DMS153 (cell line): Measurements from ENCODE around the gene RGS7.
"Not testable (repeated sequence)": the region's sequence is repeated elsewhere in the genome, so short reads cannot be mapped to it uniquely, and the experiment has no call there.

Experiments used
- DNase-seq: peaks from one replicate; lab custom pipeline; 2025; lab: John Stamatoyannopoulos, UW

The RGS7 gene

DNA sequence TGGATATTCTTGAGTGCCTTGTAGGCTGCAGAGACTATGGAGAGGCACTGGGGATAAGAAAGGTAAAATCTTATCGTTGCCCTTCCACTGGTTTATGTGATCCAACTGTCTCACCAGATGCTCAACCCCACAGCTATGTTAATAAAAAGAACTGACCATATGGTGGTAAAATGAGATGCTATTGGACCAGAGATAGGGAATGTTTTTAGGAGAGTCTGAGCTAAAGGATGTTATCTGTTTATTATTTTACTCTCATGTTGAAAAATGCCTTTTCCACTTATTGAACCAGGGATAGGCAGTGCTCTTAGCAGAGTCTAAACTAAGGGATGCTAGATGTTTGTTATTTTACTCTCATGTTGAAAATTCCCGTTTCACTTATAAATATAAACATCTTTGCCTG, 572.2 kb downstream of the RGS7 start:
- DNase-seq: no peak

DNA sequence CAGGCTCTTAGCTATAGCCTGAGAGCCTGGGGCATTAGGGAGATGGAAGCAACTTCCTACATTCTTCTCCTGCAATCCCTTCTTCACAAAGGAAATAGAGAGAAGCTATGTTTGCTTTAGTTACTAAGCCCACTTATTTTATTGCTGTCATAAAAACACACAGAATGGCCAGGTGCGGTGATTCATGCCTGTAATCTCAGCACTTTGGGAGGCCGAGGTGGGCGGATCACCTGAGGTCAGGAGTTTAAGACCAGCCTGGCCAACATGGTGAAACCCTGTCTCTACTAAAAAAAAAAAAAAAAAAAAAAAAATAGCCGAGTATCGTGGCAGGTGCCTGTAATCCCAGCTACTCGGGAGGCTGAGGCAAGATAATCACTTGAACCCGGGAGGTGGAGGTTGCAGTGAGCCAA, 573.3 kb downstream of the RGS7 start:
- DNase-seq: peak; percentile 96

DNA sequence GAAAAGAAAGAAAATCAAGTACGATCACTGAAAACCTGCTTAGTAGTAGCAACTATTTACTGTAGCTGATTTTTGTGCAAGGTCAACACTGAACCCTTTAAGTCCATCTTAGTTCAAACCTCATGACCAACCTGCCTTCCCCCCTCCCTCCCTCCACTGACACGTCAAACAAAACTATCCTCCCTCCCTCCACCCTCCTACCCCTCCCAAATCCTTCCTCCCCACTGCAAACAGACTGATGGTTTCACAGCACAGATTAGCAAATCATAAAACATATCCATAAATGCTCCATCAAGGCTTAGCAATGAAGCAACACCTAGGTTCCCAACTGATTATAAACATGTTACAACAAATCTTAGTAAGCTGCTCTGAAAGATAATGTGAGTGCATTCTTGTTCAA, 580.8 kb downstream of the RGS7 start:
- no peak for DNase-seq

DNA sequence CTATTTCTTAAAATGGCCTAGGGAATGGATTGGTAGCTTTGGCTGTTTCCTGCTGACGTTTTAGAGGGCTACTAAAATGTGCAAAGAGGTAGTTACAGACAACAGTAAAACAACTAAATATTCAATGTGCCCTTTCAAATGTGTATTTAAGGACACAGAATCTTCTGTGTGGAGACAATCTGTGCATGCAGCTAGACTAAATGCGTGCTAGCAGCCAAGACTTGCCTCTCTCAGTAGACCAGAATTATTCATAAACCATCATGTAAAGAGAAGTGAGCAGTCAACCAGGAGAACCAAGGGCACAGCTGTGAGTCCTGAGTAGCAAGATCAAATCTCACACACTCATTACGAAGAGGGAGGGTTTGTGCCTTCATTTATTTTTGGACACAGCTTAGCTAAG, 584.9 kb downstream of the RGS7 start:
- DNase-seq: no peak

DNA sequence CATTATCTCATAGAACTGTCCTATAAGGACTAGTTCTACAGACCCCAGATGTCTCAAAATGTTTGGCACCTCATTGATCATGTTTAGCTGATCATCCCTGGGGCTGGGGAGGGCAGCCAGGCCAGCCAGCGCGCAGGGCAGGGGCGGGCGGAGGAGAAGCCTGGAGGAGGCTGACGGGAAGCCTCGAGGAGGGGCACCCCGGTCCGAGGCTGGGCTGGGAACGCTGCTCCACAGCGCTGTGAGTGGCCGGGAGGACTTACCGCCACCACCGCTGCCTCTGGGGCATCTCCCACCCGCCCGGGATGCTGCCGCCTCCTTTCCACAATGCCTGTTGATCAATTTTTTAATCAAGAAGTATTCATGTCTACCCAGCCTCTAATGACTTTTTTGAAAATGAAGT, 585.6 kb downstream of the RGS7 start:
- DNase-seq: no peak

DNA sequence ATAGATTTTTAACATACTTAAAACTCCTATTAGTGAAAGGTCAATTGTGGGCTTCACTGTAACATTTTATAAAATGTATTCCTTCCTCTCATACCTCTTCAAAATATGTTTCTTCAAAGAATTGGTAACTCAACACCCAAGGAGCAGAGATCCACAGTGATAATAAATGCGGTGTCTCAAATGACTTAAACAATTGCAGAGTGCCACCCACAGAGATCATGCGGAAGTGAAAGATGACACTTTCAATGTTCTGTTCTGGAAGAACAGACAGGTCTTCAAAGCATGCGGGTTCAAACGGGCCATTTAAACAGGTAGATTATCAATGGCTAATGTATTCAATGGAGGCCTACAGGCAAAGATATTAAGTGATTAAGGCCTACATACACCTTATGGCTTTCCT, 588.0 kb downstream of the RGS7 start:
- DNase-seq: peak; percentile 11

DNA sequence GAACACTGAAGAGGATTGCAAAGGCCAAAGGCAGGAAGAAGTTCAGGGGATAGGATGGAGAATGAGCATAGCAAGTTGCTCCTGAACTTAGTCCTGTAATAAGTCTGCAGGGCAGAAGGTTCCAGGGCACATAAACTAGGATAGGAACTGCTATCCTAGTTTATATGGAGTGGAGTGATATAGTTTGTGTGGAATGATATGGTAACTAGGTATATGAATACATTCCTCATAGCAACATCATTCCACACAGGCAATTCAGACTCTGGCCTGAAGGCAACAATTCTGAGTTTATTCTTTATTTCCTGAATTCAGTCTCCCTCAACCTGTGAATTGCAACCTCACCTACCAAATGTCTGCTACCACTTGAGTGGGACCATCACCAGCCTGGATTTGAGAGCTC, 590.2 kb downstream of the RGS7 start:
- DNase-seq: no peak

DNA sequence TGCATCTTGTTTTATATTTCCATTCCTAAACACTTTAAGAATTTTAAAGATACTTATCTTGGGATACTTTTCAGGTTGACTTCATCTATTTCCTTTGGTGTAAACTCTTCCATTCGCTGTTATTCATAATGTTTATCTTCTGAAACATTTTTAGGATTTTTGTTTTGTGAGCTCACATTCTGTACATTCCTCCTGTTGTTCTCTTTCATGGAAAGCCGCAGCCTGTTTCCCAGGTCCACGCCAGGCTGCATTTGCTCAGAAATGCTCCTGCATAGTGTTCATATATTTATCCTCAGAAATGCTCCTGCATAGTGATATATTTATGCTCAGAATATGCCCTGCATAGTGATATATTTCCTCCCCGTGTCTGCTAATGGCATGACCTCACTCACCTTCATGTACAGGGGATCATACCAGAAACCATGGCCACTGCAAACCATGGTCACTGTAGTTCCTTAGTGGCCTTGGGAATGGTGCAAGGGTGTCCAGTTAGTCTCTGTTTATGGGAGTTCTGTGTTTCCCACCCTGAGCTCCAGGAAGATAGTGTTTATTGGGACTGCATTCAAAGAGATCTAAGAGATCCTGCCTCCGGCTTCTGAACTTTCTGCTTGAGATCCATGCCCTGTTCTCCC, 591.2 kb downstream of the RGS7 start:
- DNase-seq: no peak

DNA sequence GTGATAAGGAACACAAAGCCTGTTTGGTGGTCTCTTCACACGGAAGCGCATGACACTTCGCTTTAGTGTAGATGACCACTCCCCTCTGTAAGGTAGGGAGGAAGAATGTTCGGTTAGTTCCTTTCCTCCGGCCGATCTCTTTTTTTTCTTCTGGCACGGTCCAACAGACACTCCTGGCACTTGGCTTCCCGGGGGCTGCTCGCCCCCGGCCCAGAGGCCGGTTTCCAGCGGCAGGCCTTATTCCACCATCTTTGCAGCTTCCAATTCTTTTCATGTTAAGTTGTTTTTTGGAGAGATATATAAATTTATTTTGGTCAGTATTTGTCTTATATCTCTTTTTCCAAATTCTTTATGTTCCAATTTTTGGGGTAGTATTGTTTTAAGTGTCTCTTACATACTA, 593.2 kb downstream of the RGS7 start:
- no peak for DNase-seq

DNA sequence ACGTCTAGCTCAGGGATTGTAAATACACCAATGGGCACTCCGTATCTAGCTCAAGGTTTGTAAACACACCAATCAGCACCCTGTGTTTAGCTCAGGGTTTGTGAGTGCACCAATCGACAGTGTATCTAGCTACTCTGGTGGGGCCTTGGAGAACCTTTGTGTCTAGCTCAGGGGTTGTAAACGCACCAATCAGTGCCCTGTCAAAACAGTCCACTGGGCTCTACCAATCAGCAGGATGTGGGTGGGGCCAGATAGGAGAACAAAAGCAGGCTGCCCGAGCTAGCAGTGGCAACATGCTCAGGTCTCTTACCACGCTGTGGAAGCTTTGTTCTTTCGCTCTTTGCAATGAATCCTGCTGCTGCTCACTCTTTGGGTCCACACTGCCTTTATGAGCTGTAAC, 593.9 kb downstream of the RGS7 start:
- not testable (repeated sequence) for DNase-seq

DNA sequence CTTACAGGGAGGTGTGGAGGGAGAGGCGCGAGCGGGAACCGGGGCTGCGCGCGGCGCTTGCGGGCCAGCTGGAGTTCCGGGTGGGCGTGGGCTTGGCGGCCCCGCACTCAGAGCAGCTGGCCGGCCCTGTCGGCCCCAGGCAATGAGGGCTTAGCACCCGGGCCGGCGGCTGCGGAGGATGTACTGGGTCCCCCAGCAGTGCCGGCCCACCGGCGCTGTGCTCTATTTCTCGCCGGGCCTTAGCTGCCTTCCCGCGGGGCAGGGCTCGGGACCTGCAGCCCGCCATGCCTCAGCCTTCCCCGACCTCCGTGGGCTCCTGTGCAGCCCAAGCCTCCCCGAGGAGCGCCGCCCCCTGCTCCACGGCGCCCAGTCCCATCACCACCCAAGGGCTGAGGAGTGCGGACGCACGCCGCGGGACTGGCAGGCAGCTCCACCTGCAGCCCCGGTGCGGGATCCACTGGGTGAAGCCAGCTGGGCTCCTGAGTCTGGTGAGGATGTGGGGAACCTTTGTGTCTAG, 594.5 kb downstream of the RGS7 start:
- DNase-seq: not testable (repeated sequence)

DNA sequence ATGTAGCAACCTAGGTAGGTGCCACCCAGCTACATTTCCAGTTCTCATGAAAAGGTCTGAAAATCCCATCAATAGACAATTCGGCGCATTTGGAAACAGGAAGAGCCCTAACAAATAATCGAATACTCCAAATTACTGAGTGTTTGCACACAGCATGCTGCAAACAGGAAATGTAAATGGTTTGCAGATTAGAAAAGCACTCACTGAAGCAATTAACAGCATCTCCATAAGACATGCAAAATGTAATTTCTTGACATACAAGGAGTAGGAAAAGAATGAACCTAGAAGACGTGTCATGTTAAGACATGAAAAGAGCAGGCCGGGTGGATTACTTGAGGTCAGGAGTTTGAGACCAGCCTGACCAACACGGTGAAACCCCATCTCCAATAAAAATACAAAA, 598.2 kb downstream of the RGS7 start:
- DNase-seq: peak; percentile 43

DNA sequence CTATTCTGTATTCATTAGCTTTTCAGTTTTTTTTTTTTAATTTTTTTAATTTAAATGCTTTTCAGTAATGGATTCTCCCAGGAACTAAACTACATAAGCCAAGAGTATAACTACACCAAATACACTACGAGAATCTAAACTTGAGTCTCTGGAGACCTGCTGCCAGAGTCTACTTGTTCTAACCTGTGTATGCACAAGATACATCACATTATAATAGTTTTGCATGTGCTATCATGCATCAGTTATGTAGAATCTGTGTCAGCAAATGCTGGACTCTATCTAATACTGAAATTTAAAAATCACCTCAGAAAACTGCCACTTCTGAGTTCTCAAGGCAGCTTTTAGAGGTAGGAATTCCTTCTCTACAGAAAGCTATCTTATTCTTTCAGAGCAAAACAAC, 598.7 kb downstream of the RGS7 start:
- no peak for DNase-seq

DNA sequence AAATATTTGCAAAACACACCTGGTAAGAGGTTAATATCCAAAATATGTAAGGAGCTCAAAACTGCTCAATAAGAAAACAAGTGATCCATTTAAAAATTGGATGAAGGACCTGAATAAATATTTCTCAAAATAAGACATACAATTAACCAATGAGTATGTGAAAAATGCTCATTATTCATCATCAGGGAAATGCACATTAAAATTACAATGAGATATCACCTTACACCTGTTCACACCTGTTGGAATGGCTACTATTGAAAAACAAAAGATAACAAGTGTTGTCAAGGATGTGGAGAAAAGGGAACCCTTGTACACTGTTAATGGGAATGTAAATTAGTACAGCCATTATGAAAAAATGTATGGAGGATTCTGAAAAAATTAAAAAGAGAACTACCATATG, 609.1 kb downstream of the RGS7 start:
- no peak for DNase-seq

DNA sequence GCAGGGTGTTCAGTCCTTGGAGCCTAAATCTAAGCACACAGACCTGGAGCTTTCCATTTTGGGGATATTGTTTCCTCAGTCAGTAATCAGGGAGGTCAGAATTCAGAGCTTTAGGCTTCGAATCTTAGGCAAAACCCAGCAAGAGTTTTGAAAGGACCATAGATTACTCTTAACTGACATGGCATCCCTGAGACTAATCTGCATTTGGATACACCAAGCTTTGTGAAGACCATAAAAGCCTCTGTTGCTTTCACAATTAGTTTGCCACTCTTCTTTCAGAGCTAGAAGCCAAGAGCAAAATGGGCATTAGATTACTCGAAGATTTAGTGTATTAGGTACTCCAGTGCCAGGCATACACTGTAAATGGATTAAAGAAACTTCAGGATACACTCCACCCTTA, 613.3 kb downstream of the RGS7 start:
- DNase-seq: no peak

DNA sequence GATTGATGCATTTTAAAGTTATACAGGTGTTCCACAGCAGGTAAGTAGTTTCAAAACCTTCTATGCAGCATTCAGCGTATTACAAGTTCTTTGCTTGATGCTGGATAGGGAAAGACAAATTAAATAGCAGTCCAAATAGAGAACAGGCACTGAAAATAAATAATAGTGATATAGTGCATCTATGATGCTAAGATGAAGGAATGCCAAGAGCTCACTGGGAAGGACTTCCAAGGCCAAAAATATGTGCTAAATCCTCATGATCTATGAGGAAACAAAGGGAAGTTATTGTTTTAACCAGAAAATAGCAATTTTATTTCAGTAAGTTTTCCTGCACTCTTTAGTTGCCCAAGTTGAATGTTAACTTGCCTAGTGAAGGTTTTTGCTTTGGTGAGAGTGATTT, 617.3 kb downstream of the RGS7 start:
- DNase-seq: no peak

DNA sequence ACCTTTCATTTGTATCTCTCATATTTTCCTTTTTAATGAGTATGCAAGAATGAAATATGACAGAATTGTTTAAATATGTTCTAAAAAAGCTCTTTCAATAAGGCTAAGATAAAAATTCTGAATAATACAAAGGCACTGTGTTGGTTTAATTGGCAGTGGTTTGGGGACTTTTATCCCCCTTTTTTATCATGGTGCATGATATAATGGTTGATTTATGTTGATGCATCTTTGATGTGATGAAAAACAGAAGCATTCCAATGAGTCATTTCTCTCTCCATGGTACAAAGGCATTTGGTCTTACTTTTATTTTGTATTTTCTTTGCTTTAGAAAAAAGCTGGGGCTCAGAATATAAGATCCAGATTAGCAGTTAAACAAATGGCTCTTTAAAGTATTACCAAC, 617.9 kb downstream of the RGS7 start:
- DNase-seq: no peak

DNA sequence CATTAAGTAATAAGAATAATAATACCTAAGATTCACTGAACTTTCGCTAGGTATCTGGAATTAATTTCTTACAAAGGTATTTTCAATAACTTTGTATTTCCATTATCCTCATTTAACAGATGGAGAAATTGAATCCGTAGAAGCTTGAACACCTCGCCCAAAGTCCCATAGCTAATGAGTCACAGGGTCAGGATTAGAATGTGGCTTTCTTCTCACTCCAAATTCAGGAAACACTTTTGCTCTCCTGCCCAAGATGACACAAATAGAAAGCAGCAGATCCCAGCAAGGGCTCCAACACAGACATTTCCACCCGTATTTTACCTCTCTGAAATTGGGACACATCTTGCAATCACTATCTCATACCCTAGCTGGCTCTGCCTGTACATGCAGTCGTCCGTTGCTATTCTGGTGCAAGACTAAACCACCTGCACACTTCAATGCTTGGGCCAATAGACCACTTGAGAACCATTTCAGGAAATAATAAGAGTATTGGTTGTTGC, 619.2 kb downstream of the RGS7 start:
- no peak for DNase-seq

DNA sequence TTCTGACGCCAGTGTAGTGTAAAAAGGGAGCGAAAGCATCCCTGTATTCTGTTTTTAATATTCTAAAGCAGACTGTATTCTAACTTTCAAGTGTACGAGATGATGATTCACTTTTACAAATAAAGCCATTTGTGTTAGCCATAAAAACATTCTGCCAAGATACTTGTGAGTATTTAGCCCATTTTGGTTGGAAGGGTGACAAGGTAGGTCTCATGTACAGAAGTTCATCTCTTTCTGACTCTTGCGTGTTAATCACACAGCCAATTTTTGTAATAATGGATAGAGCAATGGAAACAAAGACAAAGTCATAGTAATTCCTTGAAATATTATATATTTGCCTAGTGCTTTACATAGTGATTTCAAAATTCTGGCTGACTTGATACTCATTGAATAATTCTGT, 619.7 kb downstream of the RGS7 start:
- no peak for DNase-seq

DNA sequence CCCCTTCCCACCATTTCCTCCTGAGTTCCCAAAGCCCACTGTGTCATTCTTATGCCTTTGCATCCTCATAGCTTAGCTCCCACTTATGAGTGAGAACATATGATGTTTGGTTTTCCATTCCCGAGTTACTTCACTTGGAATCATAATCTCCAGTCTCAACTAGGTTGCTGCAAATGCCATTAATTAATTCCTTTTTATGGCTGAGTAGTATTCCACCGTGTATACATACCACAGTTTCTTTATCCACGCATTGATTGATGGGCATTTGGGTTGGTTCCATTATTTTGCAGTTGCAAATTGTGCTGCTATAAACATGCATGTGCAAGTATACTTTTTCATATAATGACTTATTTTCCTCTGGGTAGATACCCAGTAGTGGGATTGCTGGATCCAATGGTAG, 622.3 kb downstream of the RGS7 start:
- DNase-seq: not testable (repeated sequence)

DNA sequence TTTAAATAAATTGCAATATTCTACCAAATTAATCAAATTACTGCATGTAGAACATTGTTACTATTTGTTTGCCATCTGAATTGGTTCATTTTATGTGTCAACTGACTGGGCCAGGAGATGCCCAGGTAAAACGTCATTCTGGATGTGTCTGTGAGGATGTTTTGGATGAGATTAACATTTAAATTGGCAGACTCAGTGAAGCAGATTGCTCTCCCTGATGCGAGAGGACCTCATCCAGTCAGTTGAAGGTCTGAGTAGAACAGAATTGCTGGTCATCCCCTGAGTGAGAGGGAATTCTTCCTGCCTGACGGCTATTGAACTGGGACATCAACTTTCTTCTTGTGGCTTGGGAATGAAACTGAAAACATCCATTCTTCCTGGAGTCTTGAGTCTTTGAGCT, 623.0 kb downstream of the RGS7 start:
- no peak for DNase-seq

DNA sequence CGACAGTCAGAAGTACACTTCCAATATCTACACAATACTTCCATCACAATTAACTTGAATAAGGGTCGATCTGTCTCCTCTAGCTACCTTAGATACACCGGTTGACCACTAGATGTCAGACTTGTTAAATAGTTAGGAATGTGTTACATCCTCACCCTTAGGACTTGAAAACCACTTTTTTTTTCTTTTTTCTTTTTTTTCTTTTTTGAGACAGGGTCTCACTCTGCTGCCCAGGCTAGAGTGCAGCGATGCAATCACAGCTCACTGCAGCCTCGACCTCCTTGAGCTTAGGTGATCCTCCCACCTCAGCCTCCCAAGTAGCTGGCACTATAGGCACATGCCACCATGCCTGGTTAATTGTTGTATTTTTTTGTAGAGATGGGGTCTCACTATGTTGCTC, 624.6 kb downstream of the RGS7 start:
- DNase-seq: peak; percentile 50
